ENCODE results near the gene ANP32B.
"Not testable (repeated sequence)": the region's sequence is repeated elsewhere in the genome, so short reads cannot be mapped to it uniquely, and the experiment has no call there.

The ANP32B gene

DNA sequence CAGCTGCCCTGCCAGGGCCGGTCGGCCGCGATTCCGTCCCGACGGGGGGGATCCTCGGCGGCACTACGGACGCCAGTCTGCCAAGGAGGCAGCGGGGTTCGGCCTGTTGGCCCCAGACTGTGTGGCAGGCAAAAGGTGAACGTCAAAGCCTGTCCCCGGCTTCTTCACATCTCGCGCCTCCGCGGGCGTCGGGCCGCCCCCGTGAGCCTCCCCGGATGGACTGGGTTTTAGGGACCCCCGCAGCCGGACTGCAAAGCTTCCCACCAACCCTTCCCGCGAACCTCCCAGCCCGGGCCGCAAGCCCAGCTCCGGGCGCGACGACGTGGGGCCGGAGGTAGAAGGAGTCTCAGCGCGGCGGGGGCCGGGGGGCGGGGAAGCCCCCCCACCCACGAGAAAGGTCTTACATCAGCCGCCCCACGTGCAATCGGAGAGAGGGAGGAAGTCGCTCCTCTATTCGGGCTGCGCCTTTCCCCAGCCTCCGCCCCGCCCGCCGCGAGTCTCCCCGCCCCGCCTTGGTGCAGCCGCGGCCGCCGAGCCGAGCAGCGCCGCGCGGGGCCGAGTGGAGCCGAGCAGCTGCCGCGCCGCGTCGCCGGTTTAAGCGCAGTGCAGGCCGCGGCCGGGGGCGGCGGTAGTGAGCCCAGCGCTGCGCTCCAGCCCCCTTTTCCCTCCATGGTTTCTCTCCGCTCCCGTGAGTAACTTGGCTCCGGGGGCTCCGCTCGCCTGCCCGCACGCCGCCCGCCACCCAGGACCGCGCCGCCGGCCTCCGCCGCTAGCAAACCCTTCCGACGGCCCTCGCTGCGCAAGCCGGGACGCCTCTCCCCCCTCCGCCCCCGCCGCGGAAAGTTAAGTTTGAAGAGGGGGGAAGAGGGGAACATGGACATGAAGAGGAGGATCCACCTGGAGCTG lies at the start of gene ANP32B:
Gene ANP32B (plus strand): TSS at position 659 of the 906 bp plus-strand sequence. CDS start 215 bp downstream, at position 874.
- DNase-seq = peak; percentile 91

DNA sequence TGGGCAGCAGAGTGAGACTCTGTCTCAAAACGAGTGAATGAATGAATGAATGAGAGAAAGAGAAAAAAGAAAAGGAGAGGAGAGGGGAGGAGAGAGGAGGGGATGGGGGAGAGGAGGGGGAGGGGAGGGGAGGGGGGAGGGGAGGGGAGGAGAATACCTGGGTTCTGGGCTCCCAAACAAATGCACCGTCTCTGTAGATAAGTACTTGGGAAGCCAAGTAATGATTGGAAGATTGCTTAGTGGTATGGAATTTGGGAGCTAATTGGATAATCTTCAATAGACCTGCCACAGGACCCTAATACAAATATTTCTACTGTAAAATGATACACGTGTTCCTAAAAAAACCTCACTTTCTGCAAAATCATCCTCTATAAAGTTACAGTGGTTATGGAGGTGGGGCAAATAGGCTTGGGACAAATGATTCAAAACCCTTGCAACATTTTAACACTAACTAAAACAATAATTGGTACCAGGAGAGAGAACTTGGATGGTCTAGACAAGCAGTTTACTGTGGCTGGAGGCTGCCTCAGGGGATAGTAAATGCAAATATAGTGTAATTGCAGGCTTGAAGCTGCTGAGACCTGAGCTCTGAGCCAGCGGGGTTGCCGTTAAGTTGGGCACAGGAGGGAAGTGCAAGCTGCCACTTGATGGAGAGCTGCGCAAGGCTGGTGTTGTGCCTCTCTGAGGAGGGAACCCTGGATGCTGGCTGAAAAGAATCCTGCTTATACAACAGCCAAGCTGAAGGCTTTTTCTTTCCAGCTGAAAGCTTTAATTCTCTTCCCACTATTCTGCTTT lies 48.6 kb upstream of the ANP32B start:
- DNase-seq = peak; percentile 53

DNA sequence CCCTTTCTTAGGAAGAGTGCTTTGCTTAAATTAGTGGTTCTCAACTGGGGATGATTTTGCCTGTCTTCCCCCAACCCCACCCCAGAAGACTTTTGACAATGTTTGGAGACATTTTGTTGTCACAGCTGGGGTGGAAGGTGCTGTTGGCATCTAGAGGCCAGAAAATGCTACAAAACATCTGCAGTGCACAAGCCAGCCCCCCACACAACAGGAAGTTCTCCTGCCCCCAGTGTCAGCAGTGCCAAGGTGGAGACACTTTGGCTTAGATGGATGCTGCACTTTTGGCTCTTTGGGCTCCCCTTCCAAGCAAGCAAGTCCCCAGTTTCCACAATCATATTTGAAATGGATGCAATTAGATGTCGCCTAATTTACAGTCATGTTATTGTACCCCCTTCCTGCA lies 47.9 kb upstream of the ANP32B start:
- DNase-seq = no peak

DNA sequence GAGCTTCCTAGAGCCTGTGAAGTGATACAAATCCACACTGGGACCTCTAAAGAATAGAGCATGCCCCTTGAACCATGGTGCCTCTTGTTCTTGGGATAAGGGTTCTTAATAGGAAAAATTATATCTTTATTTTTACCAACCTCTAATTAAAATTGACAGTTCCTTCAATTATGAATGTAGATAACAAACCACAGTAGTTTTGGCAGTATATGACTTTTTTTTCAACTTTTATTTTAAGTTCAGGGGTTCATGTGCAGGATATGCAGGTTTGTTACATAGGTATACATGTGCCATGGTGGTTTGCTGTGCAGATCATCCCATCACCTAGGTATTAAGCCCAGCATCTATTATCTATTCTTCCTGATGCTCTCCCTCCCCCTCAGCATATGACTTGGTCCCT lies 46.1 kb upstream of the ANP32B start:
- no peak for DNase-seq

DNA sequence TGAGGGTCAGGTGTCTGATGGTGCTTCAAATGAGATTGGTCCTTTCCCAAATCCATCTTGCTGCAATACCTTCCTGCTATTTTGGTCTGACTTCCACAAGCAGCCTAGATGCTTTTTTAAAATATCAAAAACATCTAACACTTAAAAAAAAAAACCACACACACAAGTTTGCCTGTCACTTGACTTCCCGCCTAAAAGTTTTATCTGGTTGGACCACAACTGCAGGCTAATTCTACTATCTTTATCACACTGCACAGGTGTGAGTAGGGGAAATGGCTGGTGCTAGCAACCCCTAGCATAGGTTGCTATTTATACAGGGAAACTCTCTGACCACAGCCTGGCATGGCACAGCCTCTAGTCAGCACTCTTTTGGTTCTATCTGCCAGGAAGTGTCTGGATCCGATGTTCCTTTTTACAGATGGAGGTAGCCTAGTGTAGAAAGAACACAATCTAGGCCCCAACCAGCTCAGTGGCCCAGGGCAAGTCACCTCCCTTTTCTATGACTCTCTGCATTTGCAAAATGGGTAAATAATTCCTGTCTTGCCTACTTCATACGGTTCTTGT lies 45.0 kb upstream of the ANP32B start, which contains the start of gene HEMGN:
Gene HEMGN (minus strand): TSS at position 92 of the 564 bp plus-strand sequence. CDS start 36 bp downstream, at position 56.
- DNase-seq = no peak

DNA sequence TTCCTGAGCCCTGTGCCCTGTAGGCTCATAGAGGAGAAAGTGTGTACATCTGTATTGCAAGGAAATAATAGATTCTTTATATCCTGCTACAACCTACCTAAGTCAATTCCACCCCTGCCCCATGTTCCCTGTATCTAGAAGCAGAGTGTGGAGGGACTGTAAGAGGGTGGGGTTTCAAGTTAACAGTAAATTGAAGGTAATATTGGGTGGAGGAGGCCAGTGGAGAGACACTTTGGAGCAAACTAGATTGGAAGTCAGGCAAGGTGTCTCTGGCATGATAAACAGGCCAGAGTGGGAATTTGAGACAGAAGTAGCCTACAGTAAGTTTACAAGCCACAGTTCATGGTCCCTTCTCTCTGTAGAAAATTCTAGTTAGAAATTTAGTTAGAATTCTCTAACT lies 42.9 kb upstream of the ANP32B start:
- DNase-seq = no peak

DNA sequence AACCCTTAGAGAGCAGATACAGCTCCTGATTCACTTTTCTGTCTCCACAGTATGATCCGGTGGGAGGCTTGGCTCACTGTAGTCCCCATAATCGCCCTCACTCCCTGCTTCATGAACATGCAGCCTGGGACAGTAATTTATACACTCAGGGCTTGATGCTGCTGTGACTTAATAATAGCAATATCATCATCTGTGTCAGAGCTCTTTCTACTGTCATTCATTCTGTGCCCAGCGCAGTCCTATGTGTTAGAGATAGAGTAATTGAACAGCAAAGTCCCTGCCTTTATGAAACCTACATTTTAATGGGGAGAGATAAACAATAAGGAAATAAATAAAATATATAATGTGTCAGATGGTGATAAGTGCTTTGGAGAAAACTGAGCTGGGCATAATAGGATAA lies 42.4 kb upstream of the ANP32B start:
- no peak for DNase-seq

DNA sequence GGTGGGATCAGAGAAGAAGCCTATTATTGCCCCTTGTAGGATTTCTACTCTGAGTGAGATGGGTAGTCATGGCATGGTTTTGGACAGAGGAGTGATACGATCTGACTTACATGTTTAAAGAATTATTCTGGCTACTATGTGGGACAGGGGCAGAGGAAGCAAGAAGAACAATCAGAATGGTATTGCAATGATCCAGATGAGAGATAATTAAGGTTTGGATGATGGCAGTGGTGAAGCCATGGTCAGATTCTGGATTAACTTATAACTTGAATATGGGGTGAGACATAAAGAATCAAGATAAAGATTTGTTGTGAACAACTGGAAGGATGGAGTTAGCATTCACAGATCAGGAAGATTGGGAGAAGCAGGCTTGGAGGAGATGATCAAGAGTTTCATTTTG lies 41.8 kb upstream of the ANP32B start:
- no peak for DNase-seq

DNA sequence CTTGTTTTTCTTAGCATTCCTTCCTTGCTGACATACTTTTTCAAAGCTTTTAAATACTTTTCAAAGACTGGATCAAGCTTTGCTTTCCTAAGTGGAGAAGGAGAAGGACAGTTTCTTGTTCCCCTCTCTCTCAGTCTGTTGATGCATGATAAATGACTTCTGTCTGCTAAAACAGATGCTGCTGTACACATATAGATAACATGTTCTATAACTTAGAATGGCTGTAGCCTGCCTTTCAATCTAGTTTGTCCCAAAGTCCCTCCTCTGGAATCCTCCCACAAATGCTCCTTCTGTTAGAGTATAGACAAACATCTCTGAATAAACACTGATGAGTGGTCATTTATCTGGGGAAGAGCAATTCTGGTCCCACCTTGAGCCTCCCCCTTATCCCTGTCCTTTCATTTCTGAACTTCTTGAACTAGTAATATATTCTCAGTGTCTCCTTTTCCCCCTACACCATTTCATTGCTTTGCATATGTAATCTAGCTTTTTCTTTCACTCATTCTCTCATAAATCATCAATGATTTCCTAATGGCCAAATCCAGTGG lies 39.8 kb upstream of the ANP32B start:
- no peak for DNase-seq

DNA sequence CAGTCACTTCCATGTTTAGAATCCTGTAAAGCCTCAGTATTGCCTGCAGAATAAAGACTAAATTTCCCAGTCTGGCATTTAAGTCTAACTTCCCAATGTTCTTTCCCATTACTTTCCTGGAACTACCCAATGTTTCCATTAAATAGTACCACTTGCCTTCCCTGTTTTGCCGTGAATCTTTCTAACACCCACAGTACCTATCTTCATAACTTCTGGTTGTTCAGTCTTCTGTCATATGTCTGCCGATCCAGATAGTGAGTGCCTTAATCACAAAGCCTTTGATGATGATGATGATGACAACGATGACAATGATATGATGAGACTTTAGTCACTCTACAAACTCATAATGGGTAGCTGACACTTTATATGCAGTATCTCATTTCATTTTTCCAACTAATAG lies 38.5 kb upstream of the ANP32B start:
- DNase-seq = no peak

DNA sequence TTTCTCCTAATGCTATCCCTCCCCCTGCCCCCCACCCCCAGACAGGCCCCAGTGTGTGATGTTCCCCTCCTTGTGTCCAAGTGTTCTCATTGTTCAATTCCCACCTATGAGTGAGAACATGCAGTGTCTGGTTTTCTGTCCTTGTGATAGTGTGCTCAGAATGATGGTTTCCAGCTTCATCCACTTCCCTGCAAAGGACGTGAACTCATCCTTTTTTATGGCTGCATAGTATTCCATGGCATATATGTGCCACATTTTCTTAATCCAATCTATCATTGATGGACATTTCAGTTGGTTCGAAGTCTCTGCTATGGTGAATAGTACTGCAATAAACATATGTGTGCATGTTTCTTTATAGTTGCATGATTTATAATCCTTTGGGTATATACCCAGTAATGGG lies 37.7 kb upstream of the ANP32B start:
- DNase-seq = not testable (repeated sequence)

DNA sequence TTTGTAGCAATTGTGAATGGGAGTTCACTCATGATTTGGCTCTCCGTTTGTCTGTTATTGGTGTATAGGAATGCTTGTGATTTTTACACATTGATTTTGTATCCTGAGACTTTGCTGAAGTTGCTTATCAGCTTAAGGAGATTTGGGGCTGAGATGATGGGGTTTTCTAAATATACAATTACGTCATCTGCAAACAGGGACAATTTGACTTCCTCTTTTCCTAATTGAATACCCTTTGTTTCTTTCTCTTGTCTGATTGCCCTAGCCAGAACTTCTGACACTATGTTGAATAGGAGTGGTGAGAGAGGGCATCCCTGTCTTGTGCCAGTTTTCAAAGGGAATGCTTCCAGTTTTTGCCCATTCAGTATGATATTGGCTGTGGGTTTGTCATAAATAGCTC lies 36.0 kb upstream of the ANP32B start:
- not testable (repeated sequence) for DNase-seq

DNA sequence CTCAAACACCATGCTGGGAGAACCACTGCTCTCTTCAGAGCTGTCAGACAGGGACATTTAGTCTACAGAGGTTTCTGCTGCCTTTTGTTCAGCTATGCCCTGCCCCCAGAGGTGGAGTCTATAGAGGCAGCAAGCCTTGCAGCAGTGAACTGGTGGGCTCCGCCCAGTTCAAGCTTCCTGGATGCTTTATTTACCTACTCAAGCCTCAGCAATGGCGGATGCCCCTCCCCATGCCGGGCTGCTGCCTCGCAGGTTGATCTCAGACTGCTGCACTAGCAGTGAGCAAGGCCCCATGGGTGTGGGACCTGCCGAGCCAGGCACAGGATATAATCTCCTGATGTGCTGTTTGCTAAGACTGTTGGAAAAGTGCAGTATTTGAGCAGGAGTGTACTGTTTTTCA lies 32.3 kb upstream of the ANP32B start:
- not testable (repeated sequence) for DNase-seq

DNA sequence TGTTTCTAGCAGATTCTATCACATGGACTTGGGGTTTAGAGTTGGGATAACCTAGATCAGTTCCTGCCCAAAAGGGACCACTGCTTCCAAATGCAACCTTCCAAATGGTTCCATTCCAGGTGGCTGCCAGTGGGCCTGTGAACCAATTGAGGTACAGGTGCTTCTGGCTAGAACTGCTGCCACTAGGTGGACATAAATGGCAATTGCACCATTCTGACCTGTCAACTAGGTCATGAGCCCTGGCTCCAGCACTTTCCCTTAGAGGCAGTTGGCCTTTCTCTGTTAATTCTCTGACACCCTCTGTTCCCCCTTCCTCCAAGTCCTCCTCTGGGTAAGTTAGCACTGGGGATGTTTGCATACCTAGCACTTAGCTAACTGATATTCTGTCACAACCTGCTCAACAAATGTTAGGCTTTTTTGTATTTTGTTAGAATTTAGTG lies 28.6 kb upstream of the ANP32B start:
- DNase-seq = peak; percentile 46

DNA sequence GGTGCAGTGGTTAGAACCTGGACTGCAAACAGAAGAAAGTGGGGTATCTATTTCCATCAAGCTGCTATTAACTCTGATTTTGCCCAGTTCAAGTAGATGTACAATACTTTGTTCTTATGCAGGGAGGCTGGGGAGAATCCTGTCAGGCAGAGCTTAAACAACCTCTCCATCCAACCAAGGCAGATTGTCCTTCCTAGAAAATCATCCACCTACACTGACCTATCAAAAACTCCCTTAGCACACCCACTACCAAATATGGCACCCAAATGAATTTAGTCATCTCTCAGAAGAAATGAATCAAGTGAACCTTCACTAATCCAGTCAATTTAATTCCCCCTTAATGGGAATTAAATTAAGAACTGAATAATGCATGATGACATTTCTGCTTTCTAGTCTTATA lies 26.8 kb upstream of the ANP32B start:
- no peak for DNase-seq

DNA sequence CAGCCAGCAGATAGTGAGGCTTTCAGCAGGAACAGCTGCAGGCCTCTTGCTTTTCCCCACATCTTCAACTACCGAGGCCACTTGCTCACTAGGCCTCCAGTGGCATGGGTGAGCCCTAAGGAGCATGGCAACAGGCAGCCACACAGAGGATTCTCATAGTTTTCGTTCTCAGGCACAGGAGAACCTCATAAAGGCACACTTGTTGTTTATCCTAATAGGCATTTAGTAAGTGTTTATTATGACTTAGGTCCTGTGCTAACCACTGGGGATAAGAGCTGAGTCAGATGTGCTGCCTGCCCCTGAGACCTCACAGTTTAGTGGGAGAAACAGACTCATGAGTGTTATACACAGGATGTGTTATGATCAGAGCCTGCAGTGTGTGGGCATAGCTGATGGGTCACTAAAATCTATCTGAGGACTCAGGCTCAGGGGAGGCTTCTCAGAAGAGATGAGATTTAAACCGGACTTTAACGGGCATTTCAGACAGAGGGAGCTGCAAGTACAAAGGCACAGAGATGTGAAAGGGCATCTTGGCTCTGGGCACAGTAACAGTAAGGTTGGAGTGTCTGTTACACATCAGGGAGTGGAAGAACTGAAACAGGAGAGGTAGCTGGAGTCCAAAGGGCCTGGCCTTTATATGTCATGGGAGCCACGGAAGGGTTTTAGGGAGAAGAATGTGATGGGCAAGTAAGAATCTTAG lies 24.2 kb upstream of the ANP32B start:
- no peak for DNase-seq

DNA sequence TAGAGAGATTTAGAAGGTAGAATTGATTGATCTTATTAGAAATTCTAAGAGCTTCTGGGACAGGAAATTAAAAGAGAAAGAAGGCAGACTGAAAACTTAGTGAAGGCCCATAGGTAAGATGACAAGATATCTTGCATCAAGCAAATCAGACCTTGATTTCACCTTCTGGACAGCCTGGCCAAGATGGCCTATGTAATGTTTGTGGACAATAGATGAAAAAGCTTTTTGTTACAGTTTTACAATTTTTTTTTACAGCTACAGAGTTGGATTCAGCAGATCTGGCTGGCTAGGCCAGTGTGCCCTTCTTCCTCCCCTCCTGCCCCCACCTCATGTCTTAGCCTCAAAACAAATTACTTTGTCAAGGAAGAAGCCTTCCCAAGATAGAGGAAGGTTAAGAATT lies 23.6 kb upstream of the ANP32B start:
- DNase-seq = no peak

DNA sequence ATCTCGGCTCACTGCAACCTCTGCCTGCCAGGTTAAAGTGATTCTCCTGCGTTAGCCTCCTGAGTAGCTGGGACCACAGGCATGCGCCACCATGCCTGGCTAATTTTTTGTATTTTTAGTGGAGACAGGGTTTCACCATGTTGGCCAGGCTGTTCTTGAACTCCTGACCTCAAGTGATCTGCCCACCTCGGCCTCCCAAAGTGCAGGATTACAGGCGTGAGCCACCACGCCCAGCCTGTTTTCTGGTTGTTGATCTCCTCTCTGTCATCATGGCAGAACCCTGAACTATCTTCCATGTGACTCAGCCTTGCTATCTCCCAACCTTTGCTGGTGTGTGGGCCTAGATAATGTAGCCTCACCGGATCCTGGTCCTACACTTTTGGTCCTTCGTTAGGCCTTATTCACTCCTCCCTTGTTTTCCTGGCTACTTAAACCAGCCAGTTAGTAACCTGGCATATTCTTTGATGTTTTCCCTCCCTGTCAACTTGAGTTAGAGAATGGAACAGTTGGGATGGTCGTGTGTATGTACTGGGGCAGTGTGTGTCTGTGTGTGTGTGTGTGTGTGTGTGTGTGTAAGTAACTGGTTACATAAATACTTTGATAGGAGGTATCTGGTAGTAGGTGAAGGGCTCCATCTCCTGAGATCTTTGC lies 22.3 kb upstream of the ANP32B start:
- DNase-seq = not testable (repeated sequence)

DNA sequence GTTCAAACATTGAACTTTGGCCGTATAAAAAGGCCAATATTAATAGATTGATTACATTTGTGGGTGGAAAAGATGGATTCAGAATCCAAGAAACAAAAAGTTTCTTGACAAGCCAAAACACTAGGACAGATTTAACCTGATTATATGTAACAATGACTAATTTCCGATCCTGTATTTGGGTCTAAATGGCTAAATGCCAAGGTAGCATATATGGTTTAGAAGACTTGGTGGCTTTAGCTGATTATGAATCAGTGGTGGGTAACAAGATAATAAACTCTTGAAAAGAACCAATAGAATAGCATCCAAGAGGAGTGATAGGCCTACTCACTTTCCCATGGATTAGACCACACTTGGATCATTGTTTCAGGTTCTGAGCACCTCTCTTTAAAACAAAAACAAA lies 21.8 kb upstream of the ANP32B start:
- DNase-seq = no peak

DNA sequence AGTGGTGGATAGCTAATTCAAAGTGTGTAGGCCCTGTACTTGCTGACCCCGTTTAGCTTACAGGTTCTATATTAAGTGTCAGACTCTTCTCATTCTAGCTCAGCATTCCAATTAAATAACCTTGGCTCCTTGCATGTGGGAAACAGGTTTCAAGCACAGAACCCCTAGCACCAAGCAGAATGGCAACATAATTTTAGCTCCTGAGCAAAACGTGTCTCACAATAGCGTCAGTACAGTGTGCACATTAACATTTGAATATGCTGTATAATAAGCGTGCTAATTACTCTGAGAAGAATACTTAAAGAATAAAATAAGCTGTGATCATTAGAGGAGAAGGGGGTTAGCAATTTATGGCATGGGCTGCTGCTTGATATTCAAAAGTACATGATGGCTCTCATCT lies 21.0 kb upstream of the ANP32B start:
- no peak for DNase-seq

DNA sequence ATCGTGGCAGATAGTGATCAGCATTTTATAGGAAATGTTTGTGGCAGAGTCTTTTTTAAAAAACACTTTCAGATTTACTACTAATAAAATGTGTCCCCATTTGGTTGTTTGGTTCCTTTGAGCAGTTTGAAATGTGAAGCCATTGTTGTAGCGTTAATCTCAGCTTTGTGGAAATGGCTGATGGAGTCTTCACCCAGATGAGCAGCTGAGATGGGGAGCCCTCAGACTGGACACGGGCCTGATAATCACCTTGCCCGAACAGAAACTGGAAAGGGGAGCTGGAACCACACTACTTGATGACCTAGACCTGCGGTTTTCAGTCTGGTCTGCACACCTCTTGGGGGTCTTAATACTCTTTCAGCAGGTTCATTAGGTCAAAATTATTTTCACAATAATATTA lies 20.6 kb upstream of the ANP32B start:
- DNase-seq = no peak

DNA sequence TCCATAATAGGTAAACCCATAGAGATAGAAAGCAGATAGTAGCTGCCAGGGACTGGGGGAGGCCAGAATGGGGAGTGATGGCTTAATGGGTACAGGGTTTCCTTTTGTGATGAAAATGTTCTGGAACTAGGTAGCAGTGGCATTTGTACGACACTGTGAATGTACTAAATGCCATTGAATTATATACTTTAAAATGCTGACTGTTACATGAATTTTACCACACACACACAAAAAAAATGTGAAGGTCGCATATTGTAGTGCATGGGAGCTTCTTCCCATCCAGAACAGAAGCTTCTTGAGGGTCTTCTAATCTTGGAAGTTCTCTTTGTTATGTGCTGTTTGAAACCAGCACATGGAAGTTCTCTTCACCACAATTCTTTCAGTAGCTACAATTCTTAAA lies 19.9 kb upstream of the ANP32B start:
- DNase-seq = no peak
